Measurements from ENCODE around the gene GALNT11.

- TF ChIP-seq EP300 (IDR thresholded peaks at IDR 0.05) (no peak), POLR2A (IDR thresholded peaks at IDR 0.05) (no peak), CTCF (IDR thresholded peaks at IDR 0.05) (no peak), POLR2AphosphoS5 (IDR thresholded peaks at IDR 0.05) (no peak)
These were observed 123.2 kb downstream of the GALNT11 start for GRCh38 chr7:152148706-152149105.
